ENCODE measurements around the gene BPIFB6.

Gene BPIFB6

GRCh38 chr20:33074675-33075074, 43.2 kb downstream of the BPIFB6 start:
- Mint-ChIP-seq H3K27me3 (no peaks in the 10 kb centered on the region), H3K4me1 (peaks cover 12% of the 10 kb centered on the region), H3K4me3 (no peak overlapping the region), H3K27ac (no peak overlapping the region), H3K36me3 (no peaks in the 10 kb centered on the region), H3K9me3 (no peaks in the 10 kb centered on the region)

- H3K27me3 Mint-ChIP-seq = no peaks in the 10 kb centered on the region
- no peak overlapping the region for H3K4me3 Mint-ChIP-seq
- peaks cover 9% of the 10 kb centered on the region for H3K4me1 Mint-ChIP-seq
- no peaks in the 10 kb centered on the region for H3K9me3 Mint-ChIP-seq
- no peak overlapping the region for H3K27ac Mint-ChIP-seq
- no peaks in the 10 kb centered on the region for H3K36me3 Mint-ChIP-seq
Measured at GRCh38 chr20:33075281-33075680, 43.8 kb downstream of the BPIFB6 start.

GRCh38 chr20:33076662-33077372, 45.4 kb downstream of the BPIFB6 start:
- Mint-ChIP-seq H3K27ac (peak overlapping the region; percentile 14), H3K36me3 (no peaks in the 10 kb centered on the region), H3K4me3 (no peak overlapping the region), H3K4me1 (peaks cover 9% of the 10 kb centered on the region), H3K9me3 (no peaks in the 10 kb centered on the region), H3K27me3 (no peaks in the 10 kb centered on the region)

GRCh38 chr20:33079259-33079658, 47.8 kb downstream of the BPIFB6 start, which contains the start of gene BPIFB4:
TSS of gene BPIFB4 (plus strand) at chr20:33079643. CDS start at chr20:33081527, 1,884 bp downstream.
- Mint-ChIP-seq H3K4me3 (no peak within 1 kb of the TSS), H3K9me3 (no peaks in the 10 kb centered on the region), H3K36me3 (no peaks in the 10 kb centered on the region), H3K27me3 (no peaks in the 10 kb centered on the region), H3K4me1 (peaks cover 4% of the 10 kb centered on the region), H3K27ac (no peak within 1 kb of the TSS)

- Mint-ChIP-seq H3K27me3 (no peaks in the 10 kb centered on the region), H3K4me1 (peaks cover 4% of the 10 kb centered on the region), H3K4me3 (no peak overlapping the region), H3K9me3 (no peaks in the 10 kb centered on the region), H3K36me3 (no peaks in the 10 kb centered on the region), H3K27ac (no peak overlapping the region)
Measured at GRCh38 chr20:33081411-33082154, 50.1 kb downstream of the BPIFB6 start.

GRCh38 chr20:33082546-33082945, 51.1 kb downstream of the BPIFB6 start:
- no peaks in the 10 kb centered on the region for H3K36me3 Mint-ChIP-seq
- H3K27ac Mint-ChIP-seq = no peak overlapping the region
- H3K27me3 Mint-ChIP-seq = no peaks in the 10 kb centered on the region
- H3K4me3 Mint-ChIP-seq = no peak overlapping the region
- H3K4me1 Mint-ChIP-seq = no peaks in the 10 kb centered on the region
- no peaks in the 10 kb centered on the region for H3K9me3 Mint-ChIP-seq

GRCh38 chr20:33083544-33084340, 52.3 kb downstream of the BPIFB6 start:
- Mint-ChIP-seq H3K27ac (no peak overlapping the region), H3K27me3 (no peaks in the 10 kb centered on the region), H3K36me3 (no peaks in the 10 kb centered on the region)

GRCh38 chr20:33084722-33085121, 53.3 kb downstream of the BPIFB6 start:
- no peaks in the 10 kb centered on the region for H3K36me3 Mint-ChIP-seq
- H3K4me1 Mint-ChIP-seq = no peaks in the 10 kb centered on the region
- no peaks in the 10 kb centered on the region for H3K9me3 Mint-ChIP-seq
- H3K27ac Mint-ChIP-seq = no peak overlapping the region
- no peak overlapping the region for H3K4me3 Mint-ChIP-seq
- H3K27me3 Mint-ChIP-seq = no peaks in the 10 kb centered on the region

More at GRCh38 chr20:33083544-33084340, 52.3 kb downstream of the BPIFB6 start:
- H3K4me1 Mint-ChIP-seq = no peaks in the 10 kb centered on the region
- H3K4me3 Mint-ChIP-seq = no peak overlapping the region
- no peaks in the 10 kb centered on the region for H3K9me3 Mint-ChIP-seq

GRCh38 chr20:33086052-33086722, 54.7 kb downstream of the BPIFB6 start:
- no peaks in the 10 kb centered on the region for H3K4me1 Mint-ChIP-seq
- no peak overlapping the region for H3K27ac Mint-ChIP-seq
- H3K4me3 Mint-ChIP-seq = no peak overlapping the region
- no peaks in the 10 kb centered on the region for H3K36me3 Mint-ChIP-seq
- no peaks in the 10 kb centered on the region for H3K27me3 Mint-ChIP-seq
- H3K9me3 Mint-ChIP-seq = no peaks in the 10 kb centered on the region

- H3K27ac Mint-ChIP-seq = no peak overlapping the region
- no peak overlapping the region for H3K4me3 Mint-ChIP-seq
- no peaks in the 10 kb centered on the region for H3K9me3 Mint-ChIP-seq
- H3K4me1 Mint-ChIP-seq = peaks cover 8% of the 10 kb centered on the region
- no peaks in the 10 kb centered on the region for H3K36me3 Mint-ChIP-seq
- no peaks in the 10 kb centered on the region for H3K27me3 Mint-ChIP-seq
Measured at GRCh38 chr20:33091147-33091546, 59.7 kb downstream of the BPIFB6 start.

GRCh38 chr20:33091693-33092092, 60.2 kb downstream of the BPIFB6 start:
- no peaks in the 10 kb centered on the region for H3K9me3 Mint-ChIP-seq
- H3K36me3 Mint-ChIP-seq = no peaks in the 10 kb centered on the region
- H3K27me3 Mint-ChIP-seq = no peaks in the 10 kb centered on the region
- H3K27ac Mint-ChIP-seq = no peak overlapping the region
- peaks cover 8% of the 10 kb centered on the region for H3K4me1 Mint-ChIP-seq
- no peak overlapping the region for H3K4me3 Mint-ChIP-seq

- H3K4me3 Mint-ChIP-seq = no peak overlapping the region
- H3K36me3 Mint-ChIP-seq = no peaks in the 10 kb centered on the region
- H3K27ac Mint-ChIP-seq = no peak overlapping the region
- no peaks in the 10 kb centered on the region for H3K27me3 Mint-ChIP-seq
- peaks cover 8% of the 10 kb centered on the region for H3K4me1 Mint-ChIP-seq
- H3K9me3 Mint-ChIP-seq = no peaks in the 10 kb centered on the region
Measured at GRCh38 chr20:33092361-33092760, 60.9 kb downstream of the BPIFB6 start.

GRCh38 chr20:33093074-33093473, 61.6 kb downstream of the BPIFB6 start:
- no peak overlapping the region for H3K27ac Mint-ChIP-seq
- peaks cover 8% of the 10 kb centered on the region for H3K4me1 Mint-ChIP-seq
- no peaks in the 10 kb centered on the region for H3K36me3 Mint-ChIP-seq

GRCh38 chr20:33093582-33093981, 62.1 kb downstream of the BPIFB6 start:
- Mint-ChIP-seq H3K4me3 (no peak overlapping the region), H3K9me3 (no peaks in the 10 kb centered on the region), H3K4me1 (peaks cover 8% of the 10 kb centered on the region), H3K27ac (no peak overlapping the region), H3K36me3 (no peaks in the 10 kb centered on the region), H3K27me3 (no peaks in the 10 kb centered on the region)

More at GRCh38 chr20:33093074-33093473, 61.6 kb downstream of the BPIFB6 start:
- Mint-ChIP-seq H3K4me3 (no peak overlapping the region), H3K27me3 (no peaks in the 10 kb centered on the region), H3K9me3 (no peaks in the 10 kb centered on the region)
